Activated CD8-positive, alpha-beta memory T cell treated with anti-CD3 and anti-CD28 coated beads, Interleukin-2, amount 50 U/mL, for 1 hour (primary cell): ENCODE measurements around the gene SCARB1.
"Not testable (repeated sequence)": the region's sequence is repeated elsewhere in the genome, so short reads cannot be mapped to it uniquely, and the experiment has no call there.

Source experiments
- DNase-seq: peaks from one replicate; pipeline ENCODE4 v3.0.0-alpha.2; 2020; ENCODE audit errors: extremely low read depth

SCARB1 gene

GRCh38 chr12:124884587-124885438 lies 21.1 kb upstream of the SCARB1 start:
- no peak for DNase-seq

- no peak for DNase-seq
These were observed 19.8 kb upstream of the SCARB1 start for GRCh38 chr12:124883263-124884130.

GRCh38 chr12:124881123-124881522 lies 17.5 kb upstream of the SCARB1 start:
- DNase-seq: no peak

GRCh38 chr12:124880335-124880734 lies 16.7 kb upstream of the SCARB1 start:
- DNase-seq: not testable (repeated sequence)

GRCh38 chr12:124878795-124879516 lies 15.3 kb upstream of the SCARB1 start:
- DNase-seq: no peak

GRCh38 chr12:124877423-124877822 lies 13.8 kb upstream of the SCARB1 start:
- no peak for DNase-seq

GRCh38 chr12:124876171-124876570 lies 12.5 kb upstream of the SCARB1 start:
- DNase-seq: no peak

- DNase-seq: no peak
These were observed 12.1 kb upstream of the SCARB1 start for GRCh38 chr12:124875803-124876132.

GRCh38 chr12:124874988-124875802 lies 11.5 kb upstream of the SCARB1 start:
- DNase-seq: no peak

- no peak for DNase-seq
These were observed 10.5 kb upstream of the SCARB1 start for GRCh38 chr12:124874188-124874587.

GRCh38 chr12:124872068-124872719 lies 8.5 kb upstream of the SCARB1 start:
- no peak for DNase-seq

GRCh38 chr12:124871297-124871696 lies 7.6 kb upstream of the SCARB1 start:
- DNase-seq: no peak

GRCh38 chr12:124870515-124870914 lies 6.9 kb upstream of the SCARB1 start:
- DNase-seq: no peak

- no peak for DNase-seq
These were observed 5.5 kb upstream of the SCARB1 start for GRCh38 chr12:124869059-124869665.

GRCh38 chr12:124868252-124869058 lies 4.8 kb upstream of the SCARB1 start:
- no peak for DNase-seq

- no peak for DNase-seq
These were observed 3.8 kb upstream of the SCARB1 start for GRCh38 chr12:124867401-124867930.

GRCh38 chr12:124866883-124867400 lies 3.3 kb upstream of the SCARB1 start:
- DNase-seq: no peak

- DNase-seq: no peak
These were observed 2.7 kb upstream of the SCARB1 start for GRCh38 chr12:124866195-124866882.
